ENCODE measurements around the gene PAFAH1B1. TPM values are rescaled to one million over a fixed set of nuclear protein-coding genes. Genes with fewer than 3 reads are reported as not detected.

The PAFAH1B1 gene
- 160 to 220 TPM (median 191 TPM) in 5 replicates for total RNA-seq (2022; extraction: Qiagen RNA extraction; ENCODE audit: low read depth)

GRCh38 chr17:2592971-2593820, at the start of gene PAFAH1B1:
PAFAH1B1 (plus strand) TSS chr17:2593654; CDS start chr17:2638289, 44,635 bp downstream.

GRCh38 chr17:2711608-2712299, 118.3 kb downstream of the PAFAH1B1 start, which contains the start of gene CLUH:
CLUH (minus strand) TSS chr17:2711764; CDS start chr17:2711661, 103 bp downstream.

Other genes with a start within 250 kb of the PAFAH1B1 start
- 12.6 to 22.4 TPM (median 18.6 TPM) in 5 replicates for gene MNT, start 192.6 kb upstream of the PAFAH1B1 start, total RNA-seq (2022; extraction: Qiagen RNA extraction; ENCODE audit: low read depth)
- gene METTL16, start 81.8 kb upstream of the PAFAH1B1 start, total RNA-seq (2022; extraction: Qiagen RNA extraction; ENCODE audit: low read depth) = 29.6 to 37.0 TPM (median 33.5 TPM) in 5 replicates
- gene CLUH, start 118.1 kb downstream of the PAFAH1B1 start, total RNA-seq (2022; extraction: Qiagen RNA extraction; ENCODE audit: low read depth) = 68.1 to 128 TPM (median 120 TPM) in 5 replicates
- gene CCDC92B, start 156.0 kb downstream of the PAFAH1B1 start, total RNA-seq (2022; extraction: Qiagen RNA extraction; ENCODE audit: low read depth) = 0.07 to 0.23 TPM (median 0.14 TPM) in 5 replicates
- gene RAP1GAP2, start 202.8 kb downstream of the PAFAH1B1 start, total RNA-seq (2022; extraction: Qiagen RNA extraction; ENCODE audit: low read depth) = 17.8 to 30.4 TPM (median 25.4 TPM) in 5 replicates